Lower leg skin (tissue), 3 donors: Measurements from ENCODE around the gene CABP2.

Experiments used
- POLR2A ChIP-seq, 2 donors: fragments of 450-650 bp; IDR thresholded peaks; one replicate each; pipeline ENCODE4 v1.6.1; 2016 to 2017; ENCODE audit warnings: antibody characterized with exemption in 2 of 2, mild to moderate bottlenecking in 1 of 2, moderate library complexity in 1 of 2
- TF ChIP-seq, protein P1 (sequence below), 3 donors: fragments of 450-650 bp; IDR thresholded peaks; one replicate each; pipeline ENCODE4 v1.5.1; 2016; ENCODE audit warnings: antibody characterized with exemption in 3 of 3, mild to moderate bottlenecking in 3 of 3, moderate library complexity in 2 of 3

DNA sequence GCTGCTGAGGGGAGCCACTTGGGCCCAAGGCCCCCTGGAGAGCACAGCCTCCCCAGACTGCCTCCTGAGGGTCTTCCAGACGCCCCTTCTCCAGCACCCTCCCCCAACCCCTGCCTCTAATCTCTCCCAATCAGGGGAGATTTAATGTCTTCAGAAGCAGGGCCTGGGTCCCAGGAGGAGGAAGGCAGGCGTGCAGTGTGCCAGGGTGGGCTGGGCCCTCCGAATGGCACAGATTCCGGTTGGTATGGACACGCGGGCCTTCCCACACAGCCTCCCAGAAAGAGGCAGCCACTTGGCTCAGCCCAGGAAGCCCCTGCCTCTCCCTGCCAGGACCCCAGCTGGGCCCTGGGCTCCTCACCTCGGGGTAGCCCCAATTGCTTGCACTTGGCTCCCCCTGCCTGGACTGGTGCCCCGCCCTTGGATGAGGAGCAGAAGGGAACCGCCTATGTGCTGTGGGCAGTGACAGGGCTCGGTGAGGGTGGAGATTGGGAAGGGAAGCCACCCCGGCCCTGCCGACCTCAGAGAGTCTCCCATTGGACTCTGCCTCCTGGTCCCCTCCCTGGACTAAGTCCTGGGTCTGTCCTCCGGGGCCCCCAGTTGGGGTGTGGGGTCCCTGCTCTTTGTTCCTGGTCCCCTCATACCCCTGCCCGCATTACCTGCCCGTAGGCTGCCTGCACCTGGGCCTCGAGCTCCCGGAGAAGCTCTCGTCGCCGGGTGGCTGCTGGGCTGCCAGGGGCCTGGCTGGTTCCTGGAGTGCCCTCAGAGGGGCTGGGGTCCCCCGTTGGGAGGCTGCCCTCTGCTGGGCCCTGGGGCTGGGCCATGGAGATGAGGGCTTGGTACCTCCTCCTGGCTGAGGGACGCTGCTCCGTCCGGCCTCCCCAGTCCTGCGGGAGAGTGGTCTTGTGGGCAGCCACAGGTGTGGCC is 572 bp upstream of the CABP2 start:
- TF ChIP-seq, protein P1, sequence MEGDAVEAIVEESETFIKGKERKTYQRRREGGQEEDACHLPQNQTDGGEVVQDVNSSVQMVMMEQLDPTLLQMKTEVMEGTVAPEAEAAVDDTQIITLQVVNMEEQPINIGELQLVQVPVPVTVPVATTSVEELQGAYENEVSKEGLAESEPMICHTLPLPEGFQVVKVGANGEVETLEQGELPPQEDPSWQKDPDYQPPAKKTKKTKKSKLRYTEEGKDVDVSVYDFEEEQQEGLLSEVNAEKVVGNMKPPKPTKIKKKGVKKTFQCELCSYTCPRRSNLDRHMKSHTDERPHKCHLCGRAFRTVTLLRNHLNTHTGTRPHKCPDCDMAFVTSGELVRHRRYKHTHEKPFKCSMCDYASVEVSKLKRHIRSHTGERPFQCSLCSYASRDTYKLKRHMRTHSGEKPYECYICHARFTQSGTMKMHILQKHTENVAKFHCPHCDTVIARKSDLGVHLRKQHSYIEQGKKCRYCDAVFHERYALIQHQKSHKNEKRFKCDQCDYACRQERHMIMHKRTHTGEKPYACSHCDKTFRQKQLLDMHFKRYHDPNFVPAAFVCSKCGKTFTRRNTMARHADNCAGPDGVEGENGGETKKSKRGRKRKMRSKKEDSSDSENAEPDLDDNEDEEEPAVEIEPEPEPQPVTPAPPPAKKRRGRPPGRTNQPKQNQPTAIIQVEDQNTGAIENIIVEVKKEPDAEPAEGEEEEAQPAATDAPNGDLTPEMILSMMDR (IDR thresholded peaks at IDR 0.05): no peak
- no peak for TF ChIP-seq POLR2A (IDR thresholded peaks at IDR 0.05)
